Astrocyte (in vitro differentiated cells and primary cell): ENCODE data around the gene FUT8.

Experiments
- EZH2 ChIP-seq: IDR thresholded peaks from 2 replicates; pipeline ENCODE4 v1.6.1; 2012; ENCODE audit warnings: mild to moderate bottlenecking, low read length, inconsistent platforms; ENCODE audit not compliant: insufficient read depth
- TF ChIP-seq, protein P1 (sequence below): IDR thresholded peaks from 2 replicates; pipeline ENCODE4 v1.5.1; 2011; ENCODE audit warnings: low read depth, mild to moderate bottlenecking, inconsistent platforms, low read length, moderate library complexity; ENCODE audit not compliant: insufficient read depth

DNA sequence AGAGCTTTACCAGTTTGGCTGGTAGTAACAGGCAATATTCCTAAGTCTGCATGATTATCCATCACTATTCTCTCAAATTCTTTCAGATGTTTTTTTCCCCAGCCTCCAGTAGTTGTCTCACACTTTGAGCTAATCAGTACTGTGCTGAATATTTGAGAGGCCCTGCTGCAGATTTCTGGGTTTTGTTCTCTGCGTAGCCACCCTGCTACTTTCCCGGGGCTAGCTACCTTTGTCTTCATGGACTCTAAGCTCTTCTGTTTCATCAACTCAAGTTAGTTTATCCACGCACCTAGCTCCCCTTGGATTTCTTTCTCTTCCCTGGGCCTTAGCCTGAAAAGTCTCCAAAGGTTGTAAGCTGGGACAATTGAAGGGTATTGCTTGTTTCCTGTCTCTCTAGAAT, 73.0 kb downstream of the FUT8 start:
- TF ChIP-seq, protein P1, sequence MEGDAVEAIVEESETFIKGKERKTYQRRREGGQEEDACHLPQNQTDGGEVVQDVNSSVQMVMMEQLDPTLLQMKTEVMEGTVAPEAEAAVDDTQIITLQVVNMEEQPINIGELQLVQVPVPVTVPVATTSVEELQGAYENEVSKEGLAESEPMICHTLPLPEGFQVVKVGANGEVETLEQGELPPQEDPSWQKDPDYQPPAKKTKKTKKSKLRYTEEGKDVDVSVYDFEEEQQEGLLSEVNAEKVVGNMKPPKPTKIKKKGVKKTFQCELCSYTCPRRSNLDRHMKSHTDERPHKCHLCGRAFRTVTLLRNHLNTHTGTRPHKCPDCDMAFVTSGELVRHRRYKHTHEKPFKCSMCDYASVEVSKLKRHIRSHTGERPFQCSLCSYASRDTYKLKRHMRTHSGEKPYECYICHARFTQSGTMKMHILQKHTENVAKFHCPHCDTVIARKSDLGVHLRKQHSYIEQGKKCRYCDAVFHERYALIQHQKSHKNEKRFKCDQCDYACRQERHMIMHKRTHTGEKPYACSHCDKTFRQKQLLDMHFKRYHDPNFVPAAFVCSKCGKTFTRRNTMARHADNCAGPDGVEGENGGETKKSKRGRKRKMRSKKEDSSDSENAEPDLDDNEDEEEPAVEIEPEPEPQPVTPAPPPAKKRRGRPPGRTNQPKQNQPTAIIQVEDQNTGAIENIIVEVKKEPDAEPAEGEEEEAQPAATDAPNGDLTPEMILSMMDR, result no peak
- no peak for TF ChIP-seq EZH2
